IPS DF 4.7 (cell line): Measurements from ENCODE around the gene POLR2I.
A peak's percentile ranks its signal among the peaks of the same experiment; 100 is the strongest.

ENCODE experiments used
- DNase-seq: peaks from one replicate; pipeline ENCODE4 v3.0.0-alpha.2; 2013; ENCODE audit warnings: low spot score; ENCODE audit errors: extremely low read depth

Gene POLR2I

DNA sequence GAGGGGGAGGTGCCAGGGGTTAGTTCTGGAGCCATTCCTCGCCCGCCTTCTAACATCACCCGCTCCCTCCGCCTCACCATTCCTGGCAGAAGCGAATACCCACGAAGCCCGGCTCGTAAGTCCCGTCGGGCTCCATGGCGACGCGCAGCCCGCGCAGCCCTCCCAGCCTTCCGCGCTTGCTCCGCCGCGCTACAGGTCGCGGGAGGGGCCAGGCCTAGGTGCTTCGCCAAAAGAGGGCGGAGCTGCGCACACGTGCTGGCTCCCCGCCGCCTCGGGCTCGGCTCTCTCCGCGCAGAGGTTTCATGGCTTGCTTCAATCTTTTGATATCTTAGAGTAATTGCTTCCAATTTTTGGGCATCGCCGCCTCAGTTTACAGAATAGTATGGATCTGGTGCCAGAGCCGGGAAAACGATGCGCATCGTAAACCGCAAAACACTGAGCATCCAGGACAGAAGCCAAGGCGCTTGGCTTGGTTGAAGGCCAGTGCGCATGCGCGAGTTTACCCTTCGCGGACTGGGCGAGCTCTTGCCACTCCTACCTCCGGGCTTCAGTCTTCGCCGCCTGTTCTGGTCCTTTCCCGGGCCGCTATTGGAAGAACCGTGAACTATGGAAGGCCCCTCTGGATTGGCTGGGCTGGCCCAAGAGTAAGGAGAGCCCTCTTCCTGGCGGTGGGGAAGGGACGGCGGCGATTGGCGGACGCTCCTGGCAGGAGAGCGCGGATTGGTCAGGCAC, at the start of gene POLR2I:
TSS of gene POLR2I (minus strand) at position 155 of the 732 bp plus-strand sequence. CDS start at position 136, 19 bp downstream.
- peak; percentile 97 for DNase-seq

- no peak for DNase-seq
These were observed 49.1 kb upstream of the POLR2I start for GRCh38 chr19:36163813-36164212.

DNA sequence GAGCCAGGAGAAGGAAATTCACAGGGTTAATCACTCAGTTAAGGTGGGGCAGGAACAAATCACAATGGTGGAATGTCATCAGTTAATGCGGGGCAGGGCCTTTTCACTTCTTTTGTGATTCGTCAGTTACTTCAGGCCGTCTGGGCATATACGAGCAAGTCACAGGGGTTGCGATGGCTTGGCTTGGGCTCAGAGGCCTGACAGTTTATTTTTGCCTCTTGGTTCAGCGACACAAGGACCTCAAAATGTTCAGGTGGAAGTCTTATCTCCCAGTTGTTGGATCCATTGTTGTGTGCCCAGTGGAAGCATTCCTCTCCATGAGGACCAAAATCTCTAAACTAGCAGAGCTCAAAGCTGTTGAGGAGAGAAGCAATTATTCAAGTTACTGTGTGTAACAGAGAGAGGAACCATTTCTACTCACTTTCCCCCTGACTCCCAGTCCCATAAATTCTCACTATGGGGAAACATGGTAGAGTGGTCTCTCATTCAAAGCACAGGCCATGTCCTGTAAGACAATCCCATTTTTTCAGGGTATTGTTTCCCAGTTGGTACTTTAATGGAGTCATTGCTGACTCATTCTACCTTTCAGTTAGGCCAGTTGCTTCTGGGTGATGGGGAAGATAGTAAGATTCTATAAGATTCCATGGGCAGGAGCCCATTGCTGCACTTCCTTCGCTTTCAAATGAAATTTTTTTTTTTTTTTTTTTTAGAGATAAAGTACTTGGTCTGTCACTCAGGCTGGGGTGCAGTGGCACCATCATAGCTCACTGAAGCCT, 46.3 kb upstream of the POLR2I start:
- DNase-seq, result no peak

- DNase-seq, result no peak
These were observed 38.5 kb upstream of the POLR2I start for GRCh38 chr19:36153126-36153525.

DNA sequence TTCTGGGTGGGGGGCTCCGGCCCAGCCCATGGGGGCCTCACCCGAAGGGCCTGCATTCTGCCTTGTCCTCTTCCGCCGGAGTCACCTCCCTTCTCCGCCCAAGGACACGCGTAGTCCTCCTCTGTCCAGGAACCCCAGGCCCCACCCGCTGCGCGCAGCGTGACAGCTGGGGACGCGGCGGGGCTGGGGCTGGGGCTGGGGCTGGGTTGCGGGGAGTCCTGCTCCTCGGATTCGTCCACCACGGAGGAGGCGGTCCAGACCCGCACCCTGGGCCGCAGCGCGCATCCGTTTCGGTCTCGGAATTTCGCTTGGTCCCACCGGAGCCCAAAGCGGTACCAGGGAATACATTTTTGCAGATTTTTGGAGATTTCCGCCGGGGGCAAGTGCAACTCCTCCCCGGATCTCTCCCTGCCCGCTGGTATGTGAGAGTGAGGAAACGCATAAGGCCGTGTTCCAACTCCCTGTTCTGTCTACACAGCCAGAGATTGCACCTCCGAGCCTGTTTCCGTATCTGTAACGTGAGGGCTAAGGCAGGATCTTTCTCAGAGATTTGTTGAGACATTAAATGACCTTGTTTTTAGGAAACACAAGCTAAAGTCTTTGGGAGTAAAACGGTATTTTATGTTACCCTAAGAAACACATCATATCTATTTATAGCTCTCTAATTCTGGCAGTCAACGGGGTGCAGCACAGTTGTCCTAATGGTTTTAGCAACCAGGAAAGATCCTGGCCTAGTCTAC, 37.8 kb upstream of the POLR2I start, which contains the start of gene COX7A1:
TSS of gene COX7A1 (minus strand) at position 96 of the 740 bp plus-strand sequence. CDS start at position 56, 40 bp downstream.
- no peak for DNase-seq

GRCh38 chr19:36152019-36152351, 37.3 kb upstream of the POLR2I start:
- DNase-seq, result no peak

DNA sequence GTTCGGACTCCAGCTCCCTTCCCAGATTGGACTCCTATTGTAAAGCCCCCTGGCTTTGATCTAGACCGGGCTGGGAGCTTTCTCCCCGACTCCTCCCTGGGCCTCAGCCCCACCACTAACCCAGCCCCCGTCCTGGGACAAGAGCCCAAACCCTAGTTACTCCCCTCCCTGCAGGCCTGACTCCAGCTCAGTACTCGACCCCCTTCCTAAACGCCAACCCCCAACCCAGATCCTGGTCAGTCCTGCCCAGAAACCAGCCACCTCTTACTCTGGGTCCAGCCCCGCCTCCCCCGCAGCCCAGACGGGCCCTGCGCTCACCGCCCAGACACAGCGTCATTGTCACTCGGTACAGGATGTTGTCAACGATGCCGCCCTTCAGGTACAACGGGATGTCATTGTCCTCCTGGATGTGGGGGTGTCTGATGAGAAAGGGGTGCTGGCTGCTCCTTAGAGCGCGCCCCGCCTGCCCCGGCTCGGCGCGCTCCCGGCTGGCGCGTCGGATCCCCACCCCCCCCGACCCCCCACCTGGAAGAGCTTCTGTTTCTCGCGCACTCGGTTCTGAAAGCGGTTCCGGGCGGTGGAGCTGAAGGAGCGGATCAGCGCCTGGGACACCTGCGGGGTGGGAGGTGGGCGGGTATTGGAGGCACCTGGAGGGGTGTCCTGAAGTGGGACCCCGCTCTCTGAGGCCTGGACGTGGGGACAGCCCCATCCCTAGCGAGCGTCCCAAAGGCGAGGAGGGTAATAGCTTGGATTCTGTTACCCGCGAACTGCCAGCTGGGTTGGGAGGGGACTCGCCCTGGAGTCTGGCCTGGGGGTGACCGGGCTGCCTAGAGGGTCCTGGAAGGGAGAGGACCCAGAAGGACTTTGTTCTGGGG, 36.7 kb upstream of the POLR2I start:
- no peak for DNase-seq

DNA sequence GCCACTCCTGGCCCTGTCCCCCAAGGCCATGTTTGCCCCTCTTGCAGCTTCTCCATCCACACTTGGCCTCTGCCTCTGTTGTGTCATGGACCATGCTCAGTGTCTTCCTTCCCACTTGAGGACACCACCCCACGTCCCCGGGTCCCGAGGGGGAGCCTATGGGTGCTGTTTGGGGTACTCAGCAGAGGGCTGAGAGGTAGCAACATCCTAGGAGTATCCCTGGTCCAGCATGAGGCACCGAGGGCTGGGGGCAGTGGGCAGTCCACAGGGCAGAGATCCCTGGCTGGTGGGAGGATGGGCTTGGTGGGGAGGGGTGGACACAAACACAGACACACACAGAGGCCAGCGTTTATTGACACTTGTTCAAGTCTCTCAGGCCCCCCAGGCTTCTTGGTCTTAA, 35.9 kb upstream of the POLR2I start:
- DNase-seq, result no peak

GRCh38 chr19:36149673-36150406, 35.2 kb upstream of the POLR2I start:
- DNase-seq, result no peak

DNA sequence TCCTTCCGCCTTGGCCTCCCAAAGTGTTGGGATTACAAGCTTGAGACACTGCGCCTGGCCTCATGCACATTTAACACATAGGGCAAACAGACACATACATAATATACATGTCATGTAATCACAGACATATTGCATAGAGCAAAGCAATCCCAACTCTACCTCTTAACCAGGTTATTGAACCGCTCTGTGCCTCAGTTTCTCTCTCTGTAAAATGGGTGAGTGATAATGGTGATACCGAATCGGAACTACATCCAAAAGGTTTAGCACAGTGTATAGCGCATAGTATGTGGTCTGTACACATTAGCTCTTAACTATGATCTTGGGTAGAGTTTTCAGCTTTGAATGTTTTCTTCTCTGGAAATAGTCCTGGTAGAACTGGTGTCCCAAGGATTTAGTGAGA, 29.9 kb upstream of the POLR2I start:
- DNase-seq, result no peak

- DNase-seq, result no peak
These were observed 27.8 kb upstream of the POLR2I start for GRCh38 chr19:36142496-36142895.

DNA sequence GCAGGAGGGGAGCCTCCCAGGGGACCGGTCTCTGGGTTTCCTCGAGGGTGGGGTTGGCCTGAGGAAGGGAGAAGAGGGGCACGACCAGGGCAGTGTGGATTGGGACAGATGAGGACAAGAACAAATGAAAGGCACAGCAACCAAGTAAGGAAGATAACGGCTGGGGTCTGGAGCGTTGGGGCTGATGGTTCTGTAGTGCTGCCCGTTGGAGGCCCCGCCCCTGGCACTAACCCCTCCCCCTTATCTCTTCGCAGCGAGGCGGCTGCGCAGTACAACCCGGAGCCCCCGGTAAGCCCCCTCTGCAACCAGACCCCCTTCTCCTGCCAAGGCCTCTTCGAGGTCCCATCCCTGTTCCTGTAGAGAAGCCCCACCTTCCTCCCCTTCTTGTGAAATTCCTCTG, 27.4 kb upstream of the POLR2I start:
- DNase-seq, result no peak

DNA sequence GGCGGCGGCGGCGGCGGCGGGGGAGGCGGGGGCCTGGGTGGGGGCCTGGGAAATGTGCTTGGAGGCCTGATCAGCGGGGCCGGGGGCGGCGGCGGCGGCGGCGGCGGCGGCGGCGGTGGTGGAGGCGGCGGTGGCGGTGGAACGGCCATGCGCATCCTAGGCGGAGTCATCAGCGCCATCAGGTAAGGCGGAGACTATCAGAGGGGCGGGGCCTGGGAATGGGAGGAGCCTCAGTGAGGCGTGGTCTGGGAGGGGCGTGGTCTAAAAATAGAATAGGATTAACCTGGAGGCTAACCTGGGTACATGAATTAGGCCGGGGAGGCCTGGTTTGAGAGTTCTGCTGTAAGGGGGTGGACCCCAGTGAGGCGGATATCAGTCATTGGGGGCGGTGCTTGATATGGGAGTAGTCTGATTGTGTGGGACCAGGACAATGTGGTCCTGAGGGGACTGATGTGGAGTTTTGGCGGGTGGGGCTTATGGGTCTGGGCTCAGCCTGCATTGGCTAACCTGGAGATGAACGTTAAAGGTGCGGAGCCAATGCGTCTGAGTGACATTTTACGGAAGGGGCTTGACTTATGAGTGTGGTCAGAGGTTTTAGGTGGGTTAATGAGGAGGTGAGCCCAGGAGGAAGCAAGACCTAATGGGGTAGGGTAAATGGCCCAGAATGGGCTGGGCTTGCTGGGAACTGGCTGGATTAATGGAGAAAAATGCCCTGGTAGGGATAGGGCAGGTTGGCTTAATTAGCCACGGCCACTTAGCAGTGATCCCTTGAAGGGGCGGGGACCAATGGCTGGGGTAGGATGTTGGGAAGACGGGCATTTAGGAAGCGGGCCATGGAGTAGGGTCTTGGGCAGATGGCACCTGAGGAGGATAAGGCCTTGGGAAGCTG, 26.6 kb upstream of the POLR2I start:
- peak; percentile 88 for DNase-seq

DNA sequence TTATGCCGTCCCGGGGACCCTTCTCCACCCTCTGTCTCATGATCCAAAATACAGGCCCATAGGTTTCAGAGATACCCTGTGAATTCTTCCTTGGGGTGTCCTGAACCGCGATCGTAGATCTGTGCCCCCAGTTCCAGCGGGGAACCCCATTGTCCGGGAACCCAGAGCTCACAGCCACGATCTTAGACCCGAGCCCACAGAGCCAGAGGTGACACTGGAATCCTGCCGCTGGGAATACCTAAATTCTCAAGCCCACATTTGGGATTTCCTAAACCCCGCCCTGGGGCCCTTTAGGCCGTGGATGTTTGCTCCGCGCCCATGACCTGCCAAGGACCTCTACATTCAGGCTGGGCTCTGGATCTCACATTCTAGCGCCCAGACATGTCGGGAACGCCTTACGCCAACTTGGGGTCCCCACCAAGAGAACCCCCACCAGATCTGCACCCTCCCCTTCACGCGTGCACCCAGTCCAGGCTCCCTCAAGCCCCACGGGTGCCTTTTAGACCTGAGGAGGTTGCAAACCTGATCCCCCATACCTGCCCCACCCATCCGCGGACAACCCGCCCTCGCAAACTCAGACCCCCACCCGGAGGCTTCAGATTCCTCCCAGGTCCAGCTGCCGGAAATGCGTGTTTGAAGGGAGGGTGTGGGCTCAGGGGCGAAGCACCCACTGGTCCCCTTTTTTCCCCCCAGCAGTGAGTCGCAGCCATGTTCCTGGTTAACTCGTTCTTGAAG, 25.8 kb upstream of the POLR2I start:
- no peak for DNase-seq

DNA sequence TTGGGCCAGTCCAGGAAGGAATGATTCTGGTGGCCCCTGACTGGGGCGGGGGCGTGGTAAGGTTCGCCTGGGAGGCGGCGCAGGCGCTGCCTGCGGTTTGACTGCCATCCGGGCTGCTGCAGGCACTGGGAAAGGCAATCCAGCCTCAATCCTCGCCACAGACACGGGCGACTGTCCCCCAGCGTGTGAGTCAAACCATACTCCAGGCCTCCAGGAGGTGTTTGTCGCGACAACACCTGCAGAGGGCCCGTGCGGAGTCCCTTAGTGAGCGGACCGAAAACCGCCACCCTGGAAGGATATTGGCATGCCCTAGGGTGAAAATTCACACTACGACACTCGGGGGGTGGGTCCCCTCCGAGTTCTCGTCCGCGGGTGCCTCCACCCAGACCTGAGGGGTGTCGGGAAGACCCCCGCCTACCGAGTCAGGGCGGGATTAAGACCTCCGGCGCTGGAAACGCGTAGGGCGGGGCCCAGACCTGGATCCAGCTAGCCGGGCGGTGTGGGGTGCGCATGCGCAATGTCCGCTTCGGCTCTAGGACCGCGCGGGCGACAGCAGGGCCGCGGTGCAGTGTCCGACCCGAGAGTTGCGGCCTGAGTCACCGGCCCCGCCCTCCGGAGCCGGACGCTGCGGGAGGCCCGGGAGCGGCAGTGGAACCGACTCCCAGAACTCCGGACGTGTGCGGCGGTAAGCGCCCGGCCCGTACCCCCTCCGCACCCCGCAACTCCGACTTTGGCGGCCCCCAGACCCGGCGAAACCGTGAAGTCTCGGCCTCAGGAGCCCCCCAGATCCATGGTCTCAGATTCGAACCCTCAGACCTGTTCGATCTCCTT, 25.0 kb upstream of the POLR2I start, which contains the start of gene CAPNS1:
TSS of gene CAPNS1 (plus strand) at position 594 of the 831 bp plus-strand sequence. CDS start 946 bp downstream, outside the sequence.
- no peak for DNase-seq

DNA sequence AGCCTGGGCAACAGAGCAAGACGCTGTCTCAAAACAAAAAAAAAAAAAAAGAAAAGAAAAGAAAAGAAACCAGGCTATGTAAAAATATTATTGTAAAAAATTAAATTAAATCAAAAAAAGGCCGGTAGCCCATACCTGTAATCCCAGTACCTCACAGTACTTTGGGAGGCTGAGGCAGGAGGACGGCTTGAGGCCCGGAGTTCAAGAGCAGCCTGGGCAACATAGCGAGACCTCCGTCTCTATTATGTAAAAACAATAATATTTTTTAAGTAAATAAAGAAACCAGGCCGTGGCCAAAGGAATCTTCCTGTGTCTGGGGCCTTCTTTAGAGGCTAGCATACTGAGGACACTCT, 24.4 kb upstream of the POLR2I start:
- no peak for DNase-seq

DNA sequence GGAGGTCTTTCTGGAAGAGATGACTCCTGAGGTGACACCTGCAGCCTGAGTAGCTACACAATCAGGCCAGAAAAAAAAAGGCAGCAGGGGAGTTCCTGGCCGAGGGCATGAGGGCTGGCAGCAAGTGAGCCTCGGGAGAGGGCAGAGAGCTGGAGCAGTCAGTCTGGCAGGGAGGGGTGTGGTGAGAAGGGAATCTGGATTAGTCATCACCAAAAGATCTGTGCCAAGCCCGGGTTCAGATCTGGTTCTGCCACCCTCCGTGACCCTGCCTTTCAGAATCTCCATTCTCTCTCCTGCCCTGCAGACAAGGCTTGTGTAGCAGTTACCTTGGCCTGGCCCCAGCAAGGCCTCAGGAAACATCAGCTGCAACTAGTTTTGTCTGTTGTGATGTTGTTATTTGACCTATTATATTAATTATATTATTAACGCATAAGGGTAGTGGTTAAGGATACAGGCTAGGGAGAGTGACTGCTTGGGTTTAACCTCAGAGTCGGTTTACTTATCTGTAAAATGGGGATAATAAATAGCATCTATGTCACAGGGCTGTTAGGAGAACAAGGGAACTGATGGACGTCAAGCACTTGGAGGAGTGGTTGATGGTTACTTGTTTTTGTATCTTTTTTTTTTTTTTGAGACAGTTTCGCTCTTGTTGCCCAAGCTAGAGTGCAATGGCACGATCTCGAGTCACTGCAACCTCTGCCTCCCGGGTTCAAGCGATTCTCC, 22.4 kb upstream of the POLR2I start:
- no peak for DNase-seq
